ENCODE results near the gene TRIM54. TPM values are rescaled to one million over a fixed set of nuclear protein-coding genes. Genes with fewer than 3 reads are reported as not detected.
A peak's percentile ranks its signal among the peaks of the same experiment; 100 is the strongest.
"Not testable (repeated sequence)": the region's sequence is repeated elsewhere in the genome, so short reads cannot be mapped to it uniquely, and the experiment has no call there.

Gene TRIM54
- total RNA-seq, 2 experiments from 2014 or later, result not detected

DNA sequence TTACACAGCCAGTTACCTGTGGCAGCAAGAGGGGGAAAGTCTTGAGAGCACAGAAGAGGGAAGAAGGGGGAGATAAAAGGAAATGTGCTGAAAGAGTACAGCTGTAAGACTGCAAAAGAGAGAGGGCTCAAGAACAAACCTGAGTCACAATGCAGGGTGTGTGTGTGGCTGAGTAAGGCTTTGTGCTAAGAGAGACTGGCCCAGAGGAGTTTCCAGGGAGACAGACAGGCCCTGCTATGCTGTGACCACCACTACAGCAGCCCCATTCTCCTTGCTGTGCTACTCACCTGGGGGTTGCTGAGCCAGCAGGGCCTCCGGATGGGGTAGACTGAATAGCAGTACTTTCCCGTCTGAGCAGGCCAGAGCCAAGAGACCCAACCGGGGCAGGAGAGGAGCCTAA lies 53.1 kb downstream of the TRIM54 start:
- no peak overlapping the region for H3K4me3 Mint-ChIP-seq
- no peak for DNase-seq
- no peaks in the 10 kb centered on the region for H3K27me3 Mint-ChIP-seq
- ChIA-PET CTCF (interaction anchor here (1.2 kb wide), 1 partner anchor 24 kb away, joined by 4 read pairs; no protein-coding TSS in a partner anchor), POLR2A (no interaction called here)
- no peaks in the 10 kb centered on the region for H3K4me1 Mint-ChIP-seq
- no peaks in the 10 kb centered on the region for H3K9me3 Mint-ChIP-seq
- peaks cover 35% of the 10 kb centered on the region for H3K36me3 Mint-ChIP-seq (ENCODE audit: low read depth)
- H3K27ac Mint-ChIP-seq, result no peak overlapping the region

DNA sequence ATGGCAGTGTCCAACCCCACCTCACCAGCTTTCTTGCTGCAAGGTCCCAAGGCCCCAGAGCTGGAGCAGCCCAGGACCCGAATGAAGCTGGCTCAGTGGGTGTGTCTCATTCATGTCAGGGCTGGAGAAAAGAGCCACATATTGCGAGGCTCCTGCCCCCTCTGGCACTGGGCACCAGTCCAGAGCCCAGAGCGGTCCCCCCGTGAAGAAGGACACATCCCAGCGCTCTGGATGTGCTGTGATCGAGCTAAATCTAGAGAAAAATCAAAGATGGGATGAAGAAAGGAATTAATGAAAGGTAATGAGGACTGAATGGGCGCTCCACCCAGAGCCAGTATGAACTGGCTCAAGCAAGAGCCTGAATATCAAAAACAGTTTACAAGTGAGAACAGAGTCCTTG lies 53.9 kb downstream of the TRIM54 start:
- H3K4me1 Mint-ChIP-seq, result no peaks in the 10 kb centered on the region
- no peaks in the 10 kb centered on the region for H3K27me3 Mint-ChIP-seq
- no peak for DNase-seq
- POLR2A ChIA-PET, result no interaction called here
- H3K27ac Mint-ChIP-seq, result no peak overlapping the region
- H3K9me3 Mint-ChIP-seq, result no peaks in the 10 kb centered on the region
- H3K4me3 Mint-ChIP-seq, result no peak overlapping the region
- CTCF ChIA-PET, result interaction anchor here (0.7 to 1.1 kb wide), 2 partner anchors 15 to 354 kb away, joined by 3 to 4 read pairs; no protein-coding TSS in a partner anchor
- peaks cover 36% of the 10 kb centered on the region for H3K36me3 Mint-ChIP-seq (ENCODE audit: low read depth)

DNA sequence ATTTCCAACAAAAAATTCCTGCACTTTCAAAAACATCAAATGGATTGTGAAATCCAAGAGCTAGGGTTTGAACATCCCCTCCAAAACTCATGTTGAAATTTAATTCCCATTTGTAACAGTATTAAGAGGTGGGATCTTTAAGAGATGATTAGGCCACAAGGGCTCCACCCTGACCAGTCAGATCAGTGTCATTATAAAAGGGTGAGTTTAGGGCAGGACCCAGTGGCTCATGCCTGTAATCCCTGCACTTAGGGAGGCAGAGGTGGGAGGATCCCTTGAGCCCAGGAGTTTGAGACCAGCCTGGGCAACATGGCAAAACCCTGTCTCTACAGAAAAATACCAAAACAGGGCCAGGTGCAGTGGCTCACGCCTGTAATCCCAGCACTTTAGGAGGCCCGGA lies 65.4 kb downstream of the TRIM54 start:
- ChIA-PET CTCF (interaction anchor here (1.5 kb wide), 1 partner anchor 24 kb away, joined by 5 read pairs; the partner anchor contains the start of gene MPV17), POLR2A (no interaction called here)
- no peaks in the 10 kb centered on the region for H3K27me3 Mint-ChIP-seq
- H3K9me3 Mint-ChIP-seq, result no peaks in the 10 kb centered on the region
- H3K4me3 Mint-ChIP-seq, result no peak overlapping the region
- DNase-seq, result no peak
- peaks cover 21% of the 10 kb centered on the region for H3K4me1 Mint-ChIP-seq
- peaks cover 10% of the 10 kb centered on the region for H3K36me3 Mint-ChIP-seq (ENCODE audit: low read depth)
- H3K27ac Mint-ChIP-seq, result no peak overlapping the region

DNA sequence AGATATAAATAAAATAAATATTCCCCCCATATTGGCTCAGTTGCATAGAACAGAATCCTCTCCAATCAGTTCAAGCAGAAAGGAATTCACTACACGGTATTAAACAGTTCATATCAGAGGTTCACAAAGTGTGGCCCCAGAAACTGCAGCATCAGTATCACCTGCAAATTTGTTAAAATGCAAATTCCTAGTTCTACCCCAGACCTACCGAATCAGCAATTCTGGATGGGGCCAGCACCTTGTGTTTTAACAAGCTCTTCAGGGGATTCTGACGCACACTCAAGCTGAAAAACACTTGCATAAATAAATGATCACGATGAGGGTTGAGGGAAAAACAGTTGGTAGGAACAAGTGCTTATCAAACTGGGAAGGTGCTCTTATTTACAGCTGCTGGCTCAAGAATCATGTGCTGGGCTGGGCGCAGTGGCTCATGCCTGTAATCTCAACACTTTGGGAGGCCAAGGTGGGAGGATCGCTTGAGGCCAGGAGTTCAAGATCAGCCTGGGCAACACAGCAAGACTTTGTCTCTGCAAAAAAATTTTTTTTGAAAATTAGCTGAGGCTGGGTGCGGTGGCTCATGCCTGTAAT lies 68.0 kb downstream of the TRIM54 start:
- Mint-ChIP-seq H3K27me3 (no peaks in the 10 kb centered on the region), H3K4me3 (no peak overlapping the region), H3K36me3 (ENCODE audit: low read depth) (peaks cover 10% of the 10 kb centered on the region), H3K27ac (no peak overlapping the region), H3K9me3 (no peaks in the 10 kb centered on the region), H3K4me1 (peaks cover 34% of the 10 kb centered on the region)
- ChIA-PET POLR2A (no interaction called here), CTCF (interaction anchor here (0.7 to 1.4 kb wide), 4 partner anchors 10 to 263 kb away, joined by 3 to 4 read pairs (median 4); no protein-coding TSS in a partner anchor)
- DNase-seq, result no peak

DNA sequence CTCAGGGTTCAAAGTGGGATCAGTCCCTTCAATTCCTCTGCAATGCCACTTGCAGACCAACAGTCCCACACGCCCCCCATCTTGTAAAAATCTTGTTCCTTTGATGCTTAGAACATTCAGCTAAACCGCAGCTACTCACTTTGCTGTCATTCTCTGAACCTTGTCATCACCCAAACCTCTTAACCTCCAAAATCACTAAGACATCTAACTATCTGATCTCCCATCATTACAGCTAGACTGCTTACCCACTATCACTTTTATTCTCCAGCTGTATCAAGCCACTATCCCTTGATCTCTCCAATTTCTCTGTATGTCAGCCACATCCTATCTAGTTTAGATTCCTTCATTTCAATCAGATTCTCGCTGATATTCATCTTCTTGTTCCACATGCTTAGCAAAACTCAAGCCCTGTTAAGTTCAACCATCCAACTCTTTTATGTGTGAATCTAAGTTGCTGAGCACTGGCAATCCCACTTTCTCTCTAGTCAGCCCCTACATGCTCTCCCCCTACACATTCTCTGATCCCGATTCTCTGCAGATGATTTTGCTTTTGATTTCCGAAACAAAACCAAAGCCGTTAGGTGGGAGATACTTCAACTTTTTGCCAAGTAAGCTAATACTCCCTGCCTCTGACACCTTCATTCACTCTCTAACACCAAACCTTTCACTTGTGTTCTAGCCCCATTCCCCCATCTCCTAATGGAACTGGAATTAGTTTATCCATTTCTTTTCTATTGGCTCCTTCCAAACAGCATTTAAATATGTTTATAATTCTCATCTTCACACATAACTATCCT lies 69.8 kb downstream of the TRIM54 start:
- peak; percentile 19 for DNase-seq

DNA sequence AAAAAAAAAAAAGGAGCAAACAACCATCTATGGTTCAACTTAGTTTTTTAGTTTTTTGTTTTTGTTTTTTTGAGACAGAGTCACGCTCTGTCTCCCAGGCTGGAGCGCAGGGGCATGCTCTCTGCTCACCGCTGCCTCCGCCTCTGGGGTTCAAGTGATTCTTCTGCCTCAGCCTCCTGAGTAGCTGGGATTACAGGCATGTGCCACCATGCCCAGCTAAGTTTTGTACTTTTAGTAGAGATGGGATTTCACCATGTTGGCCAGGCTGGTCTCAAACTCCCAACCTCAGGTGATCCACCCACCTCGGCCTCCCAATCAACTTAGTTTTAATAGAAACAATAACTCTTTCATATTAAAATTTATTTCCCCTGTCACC lies 71.1 kb downstream of the TRIM54 start:
- CTCF ChIA-PET, result interaction anchor here (0.6 to 2.1 kb wide), 3 partner anchors 9 to 16 kb away, joined by 4 to 8 read pairs (median 7); partner anchors contain the start of genes EIF2B4 and SNX17
- H3K27ac Mint-ChIP-seq; DNase-seq; POLR2A ChIA-PET; H3K4me3 Mint-ChIP-seq; H3K9me3 Mint-ChIP-seq; H3K27me3 Mint-ChIP-seq; H3K36me3 Mint-ChIP-seq (ENCODE audit: low read depth): not testable (repeated sequence)
- H3K4me1 Mint-ChIP-seq, result peaks cover 54% of the 10 kb centered on the region

More for the DNA sequence above, 69.8 kb downstream of the TRIM54 start:
- no peaks in the 10 kb centered on the region for H3K9me3 Mint-ChIP-seq
- peaks cover 10% of the 10 kb centered on the region for H3K36me3 Mint-ChIP-seq (ENCODE audit: low read depth)
- H3K4me1 Mint-ChIP-seq, result peaks cover 45% of the 10 kb centered on the region
- peak overlapping the region; percentile 34 for H3K27ac Mint-ChIP-seq
- ChIA-PET POLR2A (no interaction called here), CTCF (interaction anchor here (0.8 to 2.1 kb wide), 5 partner anchors 8 to 19 kb away, joined by 3 to 7 read pairs (median 3); partner anchors contain the start of genes EIF2B4 and SNX17)
- no peak overlapping the region for H3K4me3 Mint-ChIP-seq
- no peaks in the 10 kb centered on the region for H3K27me3 Mint-ChIP-seq

DNA sequence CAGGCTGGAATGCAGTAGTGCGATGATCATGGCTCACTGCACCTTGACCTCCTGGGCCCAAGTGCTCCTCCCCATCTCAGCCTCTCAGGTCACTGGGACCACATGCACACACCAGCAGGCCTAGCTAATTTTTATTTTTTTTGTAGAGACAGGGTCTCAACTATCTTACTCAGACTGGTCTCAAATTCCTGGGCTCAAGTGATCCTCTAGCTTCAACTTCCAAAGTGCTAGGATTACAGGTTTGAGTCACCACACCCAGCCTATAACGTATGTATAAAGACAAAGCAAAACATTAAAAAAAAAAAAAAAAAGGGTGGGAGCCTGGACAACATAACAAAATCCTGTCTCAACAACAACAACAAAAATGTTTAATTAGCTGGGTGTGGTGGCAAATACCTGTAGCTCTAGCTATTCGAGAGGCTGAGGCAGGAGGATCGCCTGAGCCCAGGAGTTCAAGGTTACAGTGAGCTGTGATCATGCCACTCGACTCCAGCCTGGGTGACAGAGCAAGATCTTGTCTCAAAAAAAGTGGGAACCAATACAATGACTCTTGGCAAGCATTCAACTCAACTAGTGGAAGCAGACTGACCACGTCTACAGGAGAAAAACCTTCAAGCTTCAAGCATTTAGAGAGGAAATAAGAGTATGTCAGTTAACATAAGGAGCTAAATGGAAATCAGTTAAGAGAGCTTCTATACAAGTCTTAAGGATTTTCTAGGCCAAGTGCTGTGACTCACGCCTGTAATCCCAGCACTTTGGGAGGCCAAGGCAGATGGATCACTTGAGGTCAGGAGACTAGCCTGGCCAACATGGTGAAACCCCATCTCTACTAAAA lies 71.8 kb downstream of the TRIM54 start:
- peaks cover 58% of the 10 kb centered on the region for H3K4me1 Mint-ChIP-seq
- peak overlapping the region; percentile 39 for H3K4me3 Mint-ChIP-seq
- no peaks in the 10 kb centered on the region for H3K9me3 Mint-ChIP-seq
- CTCF ChIA-PET, result interaction anchor here (0.6 to 2.1 kb wide), 4 partner anchors 10 to 16 kb away, joined by 3 to 8 read pairs (median 6); partner anchors contain the start of genes EIF2B4 and SNX17
- no peak for DNase-seq
- POLR2A ChIA-PET, result interaction anchor here (0.6 kb wide), 1 partner anchor 10 kb away, joined by 3 read pairs; no protein-coding TSS in a partner anchor
- no peak overlapping the region for H3K27ac Mint-ChIP-seq
- no peaks in the 10 kb centered on the region for H3K27me3 Mint-ChIP-seq
- H3K36me3 Mint-ChIP-seq (ENCODE audit: low read depth), result peaks cover 7% of the 10 kb centered on the region

DNA sequence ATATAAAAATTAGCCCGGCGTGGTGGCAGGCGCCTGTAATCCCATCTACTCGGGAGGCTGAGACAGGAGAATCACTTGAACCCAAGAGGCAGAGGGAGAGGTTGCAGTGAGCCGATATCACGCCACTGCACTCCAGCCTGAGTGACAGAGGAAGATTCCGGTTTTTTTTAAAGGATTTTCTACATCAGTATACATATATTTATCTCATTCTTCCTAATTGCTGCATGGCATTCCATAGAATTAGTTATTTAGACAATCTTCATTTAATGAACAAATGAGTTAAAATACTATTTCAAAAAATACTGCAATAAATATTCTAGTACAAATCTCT lies 72.3 kb downstream of the TRIM54 start:
- no peak for DNase-seq
- H3K4me1 Mint-ChIP-seq, result peaks cover 58% of the 10 kb centered on the region
- H3K27me3 Mint-ChIP-seq, result no peaks in the 10 kb centered on the region
- H3K27ac Mint-ChIP-seq, result no peak overlapping the region
- H3K4me3 Mint-ChIP-seq, result peak overlapping the region; percentile 94
- no peaks in the 10 kb centered on the region for H3K9me3 Mint-ChIP-seq
- H3K36me3 Mint-ChIP-seq (ENCODE audit: low read depth), result peaks cover 5% of the 10 kb centered on the region
- POLR2A ChIA-PET, result interaction anchor here (0.6 kb wide), 1 partner anchor 11 kb away, joined by 3 read pairs; no protein-coding TSS in a partner anchor
- CTCF ChIA-PET, result interaction anchor here (0.7 to 1.5 kb wide), 3 partner anchors 10 to 30 kb away, joined by 3 to 8 read pairs (median 3); no protein-coding TSS in a partner anchor

DNA sequence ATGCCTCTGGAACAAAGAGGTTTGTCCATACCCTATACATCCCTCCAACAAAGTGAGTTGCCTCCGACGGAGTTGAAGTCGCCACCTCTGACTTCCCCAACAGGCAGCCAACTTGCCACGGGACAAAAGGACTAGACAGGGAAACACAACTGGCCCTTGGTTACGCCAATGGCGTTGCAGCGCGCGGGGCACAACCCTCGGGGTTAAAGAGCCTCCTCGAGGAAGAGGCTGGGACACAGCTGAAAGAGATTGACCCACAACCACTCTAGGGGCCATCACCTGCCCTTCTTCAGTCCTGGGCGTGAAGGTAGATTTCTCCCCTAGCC lies 73.8 kb downstream of the TRIM54 start:
- DNase-seq, result peak; percentile 64
- H3K36me3 Mint-ChIP-seq (ENCODE audit: low read depth), result peaks cover 2% of the 10 kb centered on the region

DNA sequence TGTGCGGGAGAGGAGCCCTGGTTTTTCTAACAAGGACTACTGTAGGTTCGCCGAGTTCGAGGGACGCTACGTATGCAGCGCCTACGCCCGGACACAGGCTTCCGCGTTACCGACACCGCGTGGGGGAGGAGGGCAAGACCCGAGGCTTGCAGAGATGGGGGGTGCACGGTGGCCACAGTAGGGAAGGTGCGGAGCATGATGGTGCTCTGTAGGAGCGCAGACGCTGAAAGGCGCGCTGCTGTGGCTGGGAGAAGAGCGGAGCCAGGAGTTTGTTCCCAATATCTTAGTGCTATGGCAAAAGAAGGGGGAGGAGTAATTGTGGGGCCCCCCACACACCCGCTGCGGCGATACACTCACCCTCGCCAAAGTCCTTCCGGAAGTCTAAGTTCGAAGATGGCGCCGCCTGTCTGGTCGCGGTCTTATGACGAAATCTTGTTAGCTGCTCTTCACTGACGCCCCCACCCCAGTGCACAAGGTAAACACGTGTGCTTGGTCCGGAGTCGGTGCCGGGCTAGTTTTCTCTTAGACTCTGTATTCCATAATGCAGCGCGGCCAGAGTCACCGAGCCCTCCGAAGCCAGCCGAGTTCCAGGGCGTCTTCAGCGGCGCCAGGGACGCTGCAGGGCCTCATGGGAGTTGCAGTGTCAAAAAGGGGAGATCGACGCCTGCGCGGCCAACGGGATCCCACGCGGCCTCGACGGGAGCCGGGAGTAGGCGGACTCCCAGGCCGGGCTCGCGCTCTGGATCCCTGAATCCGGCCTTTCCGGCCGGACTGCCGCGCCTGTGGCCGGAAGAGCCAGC lies 74.4 kb downstream of the TRIM54 start, which contains the start of gene GTF3C2:
GTF3C2 (minus strand) TSS at position 383 of the 800 bp plus-strand sequence. CDS start 13,210 bp downstream, outside the sequence.
- H3K27ac Mint-ChIP-seq, result peak within 1 kb of the TSS; percentile 99
- H3K36me3 Mint-ChIP-seq (ENCODE audit: low read depth), result peaks cover 2% of the 10 kb centered on the region
- H3K4me1 Mint-ChIP-seq, result peaks cover 51% of the 10 kb centered on the region
- ChIA-PET CTCF (interaction anchor here (0.6 to 2.6 kb wide), 6 partner anchors 10 to 327 kb away, joined by 3 to 15 read pairs (median 3); partner anchors contain the start of genes EIF2B4 and NRBP1), POLR2A (interaction anchor here (0.7 to 1.4 kb wide), 2 partner anchors 13 to 17 kb away, joined by 3 read pairs; partner anchors contain the start of gene EIF2B4)
- no peaks in the 10 kb centered on the region for H3K9me3 Mint-ChIP-seq
- H3K4me3 Mint-ChIP-seq, result peak within 1 kb of the TSS; percentile 94
- no peaks in the 10 kb centered on the region for H3K27me3 Mint-ChIP-seq
- DNase-seq, result peak; percentile 95

More for the DNA sequence above, 73.8 kb downstream of the TRIM54 start:
- peak overlapping the region; percentile 94 for H3K4me3 Mint-ChIP-seq
- POLR2A ChIA-PET, result interaction anchor here (0.7 to 1.4 kb wide), 2 partner anchors 14 to 17 kb away, joined by 3 read pairs; partner anchors contain the start of gene EIF2B4
- H3K27me3 Mint-ChIP-seq, result no peaks in the 10 kb centered on the region
- CTCF ChIA-PET, result interaction anchor here (0.6 to 2.6 kb wide), 4 partner anchors 13 to 328 kb away, joined by 3 to 15 read pairs (median 3); partner anchors contain the start of genes EIF2B4 and NRBP1
- peaks cover 54% of the 10 kb centered on the region for H3K4me1 Mint-ChIP-seq
- peak overlapping the region; percentile 99 for H3K27ac Mint-ChIP-seq
- no peaks in the 10 kb centered on the region for H3K9me3 Mint-ChIP-seq

Data from activated CD4-positive, alpha-beta T cell treated with anti-CD3 and anti-CD28 coated beads, Interleukin-2, amount 10 ng/mL, durations not matched to agents 7 days and 5 days (primary cell).